Esophagus squamous epithelium (tissue), 5 donors: ENCODE data around the gene MAPRE3. TPM values are rescaled to one million over a fixed set of nuclear protein-coding genes. Genes with fewer than 3 reads are reported as not detected.
A peak's percentile ranks its signal among the peaks of the same experiment; 100 is the strongest.
"Not testable (repeated sequence)": the region's sequence is repeated elsewhere in the genome, so short reads cannot be mapped to it uniquely, and the experiment has no call there.

Experiments
- DNase-seq: peaks from one replicate; lab custom pipeline; 2025; lab: John Stamatoyannopoulos, UW
- H3K27ac ChIP-seq, 4 donors: fragments of 200-600 bp; sonication (generic); one replicate each; pipeline ENCODE4 v1.5.1; 2016 to 2019; ENCODE audit warnings: mild to moderate bottlenecking in 1 of 4
- H3K27me3 ChIP-seq, 4 donors: fragments of 200-600 bp; sonication (generic); 1 replicate in 3 of 4; 2 replicates in 1 of 4; pipeline versions ENCODE4 v1.5.1 to v1.6.0; 2017 to 2021; ENCODE audit warnings: antibody characterized with exemption in 1 of 4
- H3K36me3 ChIP-seq, 3 donors: fragments of 200-600 bp; sonication (generic); one replicate each; pipeline ENCODE4 v1.5.1; 2016 to 2019
- H3K4me1 ChIP-seq, 3 donors: fragments of 200-600 bp; sonication (generic); one replicate each; pipeline ENCODE4 v1.5.1; 2017 to 2019
- H3K4me3 ChIP-seq, 4 donors: fragments of 200-600 bp; sonication (generic); 1 replicate in 3 of 4; 2 replicates in 1 of 4; pipeline ENCODE4 v1.5.1; 2016 to 2019; ENCODE audit warnings: mild to moderate bottlenecking in 2 of 4, moderate library complexity in 1 of 4
- H3K9me3 ChIP-seq, 3 donors: fragments of 200-600 bp; sonication (generic); one replicate each; pipeline ENCODE4 v1.5.1; 2016 to 2019
- POLR2A ChIP-seq, 4 donors: fragments of 450-650 bp; IDR thresholded peaks; one replicate each; pipeline ENCODE4 v1.6.1; 2017; ENCODE audit warnings: antibody characterized with exemption in 4 of 4, mild to moderate bottlenecking in 4 of 4, moderate library complexity in 3 of 4
- WGBS, 2 donors: methylation state at CpG; one replicate each; pipeline ENCODE4 v1.1.5; 2018; 5-methylcytosine and 5-hydroxymethylcytosine counted together
- intact Hi-C: fragments of 100-400 bp; cut with DNase I; formaldehyde crosslinking; loops from one replicate; pipeline ENCODE4 v1.15.0; 2022
- total RNA-seq, 4 donors: library from RNA; depleted of rRNA; stranded (reverse); fragments of >200 nt; gene quantifications; one replicate each; pipeline ENCODE4 v1.1.0, GENCODE V29; 2016
- TF ChIP-seq, protein P1 (sequence below), 6 experiments: fragments of 450-650 bp in 4 of 6; fragments of 200-600 bp in 2 of 6; sonication (generic) in 2 of 6; IDR thresholded peaks; one replicate each; pipeline ENCODE4 v1.5.1; 2016 to 2019; ENCODE audit warnings: antibody characterized with exemption in 6 of 6, mild to moderate bottlenecking in 4 of 6, moderate library complexity in 4 of 6
- donor health status: DM: yes; HTN: yes; CAD: no.

The MAPRE3 gene
- 1 to 10 TPM; 4.4 to 7.6 (median 5.2) TPM for total RNA-seq

GRCh38 chr2:26970244-26970927, at the start of gene MAPRE3:
TSS of gene MAPRE3 (plus strand) at chr2:26970637. CDS start at chr2:27022219, 51,582 bp downstream.
- intact Hi-C loops: no loop called here

GRCh38 chr2:26921323-26921722, 49.1 kb upstream of the MAPRE3 start:
- no peak for DNase-seq
- H3K27me3 ChIP-seq: peaks cover 0 to 57% (median 0%) of the 10 kb centered on the region in 4 donors
- no peaks in the 10 kb centered on the region for H3K36me3 ChIP-seq
- H3K4me3 ChIP-seq: no peak overlapping the region
- 80% methylated on average over 5 of the region's 5 CpGs for WGBS, 2 donors
- H3K9me3 ChIP-seq: no peaks in the 10 kb centered on the region
- no peak for TF ChIP-seq POLR2A (IDR thresholded peaks at IDR 0.05)
- TF ChIP-seq, protein P1, sequence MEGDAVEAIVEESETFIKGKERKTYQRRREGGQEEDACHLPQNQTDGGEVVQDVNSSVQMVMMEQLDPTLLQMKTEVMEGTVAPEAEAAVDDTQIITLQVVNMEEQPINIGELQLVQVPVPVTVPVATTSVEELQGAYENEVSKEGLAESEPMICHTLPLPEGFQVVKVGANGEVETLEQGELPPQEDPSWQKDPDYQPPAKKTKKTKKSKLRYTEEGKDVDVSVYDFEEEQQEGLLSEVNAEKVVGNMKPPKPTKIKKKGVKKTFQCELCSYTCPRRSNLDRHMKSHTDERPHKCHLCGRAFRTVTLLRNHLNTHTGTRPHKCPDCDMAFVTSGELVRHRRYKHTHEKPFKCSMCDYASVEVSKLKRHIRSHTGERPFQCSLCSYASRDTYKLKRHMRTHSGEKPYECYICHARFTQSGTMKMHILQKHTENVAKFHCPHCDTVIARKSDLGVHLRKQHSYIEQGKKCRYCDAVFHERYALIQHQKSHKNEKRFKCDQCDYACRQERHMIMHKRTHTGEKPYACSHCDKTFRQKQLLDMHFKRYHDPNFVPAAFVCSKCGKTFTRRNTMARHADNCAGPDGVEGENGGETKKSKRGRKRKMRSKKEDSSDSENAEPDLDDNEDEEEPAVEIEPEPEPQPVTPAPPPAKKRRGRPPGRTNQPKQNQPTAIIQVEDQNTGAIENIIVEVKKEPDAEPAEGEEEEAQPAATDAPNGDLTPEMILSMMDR (IDR thresholded peaks at IDR 0.05): no peak
- no peak overlapping the region for H3K27ac ChIP-seq
- peaks cover 0 to 6% (median 0%) of the 10 kb centered on the region in 3 donors for H3K4me1 ChIP-seq
- intact Hi-C loops: no loop called here

More at GRCh38 chr2:26970244-26970927, at the start of gene MAPRE3:
- DNase-seq: no peak
- H3K4me3 ChIP-seq: peak within 1 kb of the TSS; percentile 54 to 86 (median 70)
- 0% methylated on average over 4 to 12 of the region's 69 CpGs for WGBS, 2 donors
- H3K9me3 ChIP-seq: no peaks in the 10 kb centered on the region
- peak within 1 kb of the TSS; percentile 71 to 86 (median 84) for H3K27ac ChIP-seq
- TF ChIP-seq, protein P1 (IDR thresholded peaks at IDR 0.05): peak in 1 of 6 experiments; percentile 6
- TF ChIP-seq POLR2A (IDR thresholded peaks at IDR 0.05): peak in 1 of 4 donors; percentile 14
- peaks cover 0 to 20% (median 0%) of the 10 kb centered on the region in 4 donors for H3K27me3 ChIP-seq
- no peaks in the 10 kb centered on the region for H3K36me3 ChIP-seq
- peaks cover 16 to 32% (median 17%) of the 10 kb centered on the region in 3 donors for H3K4me1 ChIP-seq

- TF ChIP-seq, protein P1 (IDR thresholded peaks at IDR 0.05): peak in 5 of 6 experiments; percentile 24 to 46 (median 32)
- TF ChIP-seq POLR2A (IDR thresholded peaks at IDR 0.05): no peak
- Histone ChIP-seq H3K27ac (no peak overlapping the region), H3K9me3 (no peaks in the 10 kb centered on the region), H3K4me3 (no peak overlapping the region), H3K36me3 (no peaks in the 10 kb centered on the region), H3K4me1 (peaks cover 0 to 6% (median 0%) of the 10 kb centered on the region in 3 donors), H3K27me3 (peaks cover 0 to 44% (median 0%) of the 10 kb centered on the region in 4 donors)
- 9 to 11% methylated on average over 8 of the region's 8 CpGs for WGBS, 2 donors
- intact Hi-C loops: no loop called here
- DNase-seq: no peak
These were observed 47.8 kb upstream of the MAPRE3 start for GRCh38 chr2:26922405-26923188.

- H3K9me3 ChIP-seq, H3K27ac ChIP-seq, DNase-seq, H3K36me3 ChIP-seq, intact Hi-C loops, H3K4me1 ChIP-seq, H3K4me3 ChIP-seq: not testable (repeated sequence)
- peaks cover 0 to 45% (median 0%) of the 10 kb centered on the region in 4 donors for H3K27me3 ChIP-seq
- 80 to 100% methylated on average over 1 of the region's 1 CpG for WGBS, 2 donors
These were observed 47.3 kb upstream of the MAPRE3 start for GRCh38 chr2:26923189-26923466.

DNA sequence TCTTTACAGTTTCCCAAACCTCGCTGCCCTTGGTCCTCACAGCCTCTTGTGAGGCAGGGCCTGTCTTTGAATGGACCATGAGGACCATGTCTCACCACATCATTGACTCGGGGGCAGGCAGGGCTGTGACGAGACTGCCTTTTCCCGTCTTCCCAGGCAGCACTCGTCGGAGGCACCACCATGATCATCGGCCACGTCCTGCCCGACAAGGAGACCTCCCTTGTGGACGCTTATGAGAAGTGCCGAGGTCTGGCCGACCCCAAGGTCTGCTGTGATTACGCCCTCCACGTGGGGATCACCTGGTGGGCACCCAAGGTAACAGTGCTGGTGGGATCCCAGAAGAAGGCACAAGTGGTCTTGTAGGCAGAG, 45.7 kb upstream of the MAPRE3 start:
- no peak for DNase-seq

More for the DNA sequence above, 45.7 kb upstream of the MAPRE3 start:
- H3K9me3 ChIP-seq: no peaks in the 10 kb centered on the region
- no peak overlapping the region for H3K4me3 ChIP-seq
- H3K27ac ChIP-seq: no peak overlapping the region
- intact Hi-C loops: no loop called here
- no peaks in the 10 kb centered on the region for H3K36me3 ChIP-seq
- peaks cover 0 to 52% (median 0%) of the 10 kb centered on the region in 4 donors for H3K27me3 ChIP-seq
- peaks cover 0 to 6% (median 0%) of the 10 kb centered on the region in 3 donors for H3K4me1 ChIP-seq
- TF ChIP-seq, protein P1 (IDR thresholded peaks at IDR 0.05): no peak
- WGBS, 2 donors: 86 to 90% methylated on average over 2 to 4 of the region's 14 CpGs
